ENCODE data around the gene ITPKA. TPM values are rescaled to one million over a fixed set of nuclear protein-coding genes. Genes with fewer than 3 reads are reported as not detected.

Gene ITPKA
- total RNA-seq, 1 donor from 2014 or later, result 0.79 TPM

GRCh38 chr15:41486286-41486685, 7.4 kb upstream of the ITPKA start:
- H3K4me3 ChIP-seq (ENCODE audit: low read depth, low read length), result no peak overlapping the region
- no peak for FAIRE-seq
- DNase-seq (ENCODE audit: low read depth), result no peak
- H3K27me3 ChIP-seq (ENCODE audit: control insufficient read depth, insufficient read depth, low read length), result no peaks in the 10 kb centered on the region
- TF ChIP-seq CTCF (IDR thresholded peaks at IDR 0.05; ENCODE audit: insufficient read depth, low read length, severe bottlenecking), result no peak
- H3K36me3 ChIP-seq (ENCODE audit: control insufficient read depth, insufficient read depth, low read length), result no peaks in the 10 kb centered on the region

- no peak for TF ChIP-seq CTCF (IDR thresholded peaks at IDR 0.05; ENCODE audit: insufficient read depth, low read length, severe bottlenecking)
- FAIRE-seq, result no peak
- Histone ChIP-seq H3K36me3 (ENCODE audit: control insufficient read depth, insufficient read depth, low read length) (no peaks in the 10 kb centered on the region), H3K27me3 (ENCODE audit: control insufficient read depth, insufficient read depth, low read length) (peaks cover 2% of the 10 kb centered on the region), H3K4me3 (ENCODE audit: low read depth, low read length) (no peak overlapping the region)
- no peak for DNase-seq (ENCODE audit: low read depth)
Measured at GRCh38 chr15:41487381-41487780, 6.3 kb upstream of the ITPKA start.

GRCh38 chr15:41487802-41488201, 5.9 kb upstream of the ITPKA start:
- no peak for FAIRE-seq
- Histone ChIP-seq H3K4me3 (ENCODE audit: low read depth, low read length) (no peak overlapping the region), H3K27me3 (ENCODE audit: control insufficient read depth, insufficient read depth, low read length) (peaks cover 2% of the 10 kb centered on the region), H3K36me3 (ENCODE audit: control insufficient read depth, insufficient read depth, low read length) (no peaks in the 10 kb centered on the region)
- no peak for DNase-seq (ENCODE audit: low read depth)
- TF ChIP-seq CTCF (IDR thresholded peaks at IDR 0.05; ENCODE audit: insufficient read depth, low read length, severe bottlenecking), result no peak

- no peak for TF ChIP-seq CTCF (IDR thresholded peaks at IDR 0.05; ENCODE audit: insufficient read depth, low read length, severe bottlenecking)
- H3K4me3 ChIP-seq (ENCODE audit: low read depth, low read length), result no peak overlapping the region
- DNase-seq (ENCODE audit: low read depth) (no peak), FAIRE-seq (no peak)
- H3K27me3 ChIP-seq (ENCODE audit: control insufficient read depth, insufficient read depth, low read length), result peaks cover 8% of the 10 kb centered on the region
- H3K36me3 ChIP-seq (ENCODE audit: control insufficient read depth, insufficient read depth, low read length), result no peaks in the 10 kb centered on the region
Measured at GRCh38 chr15:41489641-41490040, 4.0 kb upstream of the ITPKA start.

- no peak overlapping the region for H3K4me3 ChIP-seq (ENCODE audit: low read depth, low read length)
- TF ChIP-seq CTCF (IDR thresholded peaks at IDR 0.05; ENCODE audit: insufficient read depth, low read length, severe bottlenecking), result no peak
- H3K27me3 ChIP-seq (ENCODE audit: control insufficient read depth, insufficient read depth, low read length), result peaks cover 15% of the 10 kb centered on the region
- DNase-seq (ENCODE audit: low read depth) (peak; percentile 99), FAIRE-seq (no peak)
- no peaks in the 10 kb centered on the region for H3K36me3 ChIP-seq (ENCODE audit: control insufficient read depth, insufficient read depth, low read length)
Measured at GRCh38 chr15:41490355-41490754, 3.3 kb upstream of the ITPKA start.

- no peak for FAIRE-seq
- no peak for TF ChIP-seq CTCF (IDR thresholded peaks at IDR 0.05; ENCODE audit: insufficient read depth, low read length, severe bottlenecking)
Measured at GRCh38 chr15:41491889-41492288, 1.8 kb upstream of the ITPKA start.

More at GRCh38 chr15:41491889-41492288, 1.8 kb upstream of the ITPKA start:
- H3K36me3 ChIP-seq (ENCODE audit: control insufficient read depth, insufficient read depth, low read length), result no peaks in the 10 kb centered on the region
- H3K27me3 ChIP-seq (ENCODE audit: control insufficient read depth, insufficient read depth, low read length), result peaks cover 18% of the 10 kb centered on the region
- H3K4me3 ChIP-seq (ENCODE audit: low read depth, low read length), result no peak overlapping the region
- no peak for DNase-seq (ENCODE audit: low read depth)
